Measurements from ENCODE around the gene MAPK7. TPM values are rescaled to one million over a fixed set of nuclear protein-coding genes. Genes with fewer than 3 reads are reported as not detected.
A peak's percentile ranks its signal among the peaks of the same experiment; 100 is the strongest.

The MAPK7 gene
- polyA plus RNA-seq, 2 of the 4 experiments (the other 2 are of a cell fraction) = 7.2 to 25.8 TPM

- Histone ChIP-seq H3K27ac (no peak overlapping the region), H3K4me3 (no peak overlapping the region), H3K9me3 (no peaks in the 10 kb centered on the region), H3K4me1 (peaks cover 16% of the 10 kb centered on the region; the same call in 2 of the 3 replicates), H3K4me2 (no peak overlapping the region)
- TF ChIP-seq ELK1 (IDR thresholded peaks at IDR 0.05; ENCODE audit: low read depth, low read length) (no peak), FOXS1 (CRISPR knock-in tag; IDR thresholded peaks at IDR 0.05) (no peak), BCL3 (IDR thresholded peaks at IDR 0.05) (no peak), ZNF302 (CRISPR knock-in tag; IDR thresholded peaks at IDR 0.05) (no peak), ZFP36 (IDR thresholded peaks at IDR 0.05; ENCODE audit: borderline replicate concordance, partially characterized antibody) (no peak)
- ATAC-seq = no peak
- 92% methylated on average over 5 of the region's 5 CpGs for WGBS (ENCODE audit: missing lambda C conversion rate)
- CTCF ChIA-PET = interaction anchor here (0.6 to 14.6 kb wide), 4 partner anchors 17 to 385 kb away, joined by 3 to 362 read pairs (median 4); no protein-coding TSS in a partner anchor
- POLR2A ChIA-PET = interaction anchor here (1.2 kb wide), 1 partner anchor 18 kb away, joined by 3 read pairs; no protein-coding TSS in a partner anchor
- no peak for DNase-seq (ENCODE audit: low read depth in 1 of 2, low spot score in 1 of 2)
- no peak for FAIRE-seq
Measured at GRCh38 chr17:19359856-19360255, 18.4 kb upstream of the MAPK7 start.

- FAIRE-seq (no peak), ATAC-seq (no peak), DNase-seq (ENCODE audit: low read depth in 1 of 2, low spot score in 1 of 2) (no peak)
- ChIA-PET CTCF (interaction anchor here (0.7 to 14.6 kb wide), 5 partner anchors 9 to 94 kb away, joined by 3 to 362 read pairs (median 35); partner anchors contain the start of gene RNF112), POLR2A (interaction anchor here (1.2 kb wide), 1 partner anchor 17 kb away, joined by 3 read pairs; no protein-coding TSS in a partner anchor)
- no peak for TF ChIP-seq NFE2L2 (conservative IDR thresholded peaks at IDR 0.05; ENCODE audit: low read length)
- TF ChIP-seq USF2 (IDR thresholded peaks at IDR 0.05) = no peak
- no peak for TF ChIP-seq FOSL2 (IDR thresholded peaks at IDR 0.05)
- no peak for TF ChIP-seq FOSL2 (CRISPR knock-in tag; IDR thresholded peaks at IDR 0.05)
- no peak overlapping the region for H3K27ac ChIP-seq
- 93% methylated on average over 8 of the region's 8 CpGs for WGBS (ENCODE audit: missing lambda C conversion rate)
- H3K4me2 ChIP-seq = no peak overlapping the region
- peaks cover 16% of the 10 kb centered on the region; the same call in 2 of the 3 replicates for H3K4me1 ChIP-seq
- H3K9me3 ChIP-seq = no peaks in the 10 kb centered on the region
- H3K4me3 ChIP-seq = no peak overlapping the region
Measured at GRCh38 chr17:19360772-19361171, 17.5 kb upstream of the MAPK7 start.

GRCh38 chr17:19361326-19361725, 17.0 kb upstream of the MAPK7 start:
- H3K4me2 ChIP-seq = peak overlapping the region; percentile 95
- TF ChIP-seq RARB (CRISPR knock-in tag; IDR thresholded peaks at IDR 0.05) (no peak), PBX3 (IDR thresholded peaks at IDR 0.05) (no peak)
- peak overlapping the region; percentile 82 for H3K4me3 ChIP-seq
- CTCF ChIA-PET = interaction anchor here (0.6 to 14.6 kb wide), 9 partner anchors 12 to 310 kb away, joined by 3 to 362 read pairs (median 20); partner anchors contain the start of genes MAPK7 and RNF112
- ATAC-seq = no peak
- DNase-seq (ENCODE audit: low read depth in 1 of 2, low spot score in 1 of 2) = no peak
- no peaks in the 10 kb centered on the region for H3K9me3 ChIP-seq
- 86% methylated on average over 6 of the region's 6 CpGs for WGBS (ENCODE audit: missing lambda C conversion rate)
- POLR2A ChIA-PET = interaction anchor here (0.6 kb wide), 1 partner anchor 50 kb away, joined by 3 read pairs; no protein-coding TSS in a partner anchor
- H3K4me1 ChIP-seq = peaks cover 16% of the 10 kb centered on the region; the same call in 2 of the 3 replicates
- H3K27ac ChIP-seq = peak overlapping the region; percentile 94 to 96
- no peak for FAIRE-seq

GRCh38 chr17:19361944-19362276, 16.4 kb upstream of the MAPK7 start:
- Histone ChIP-seq H3K4me3 (peak overlapping the region; percentile 82), H3K27ac (peak overlapping the region; percentile 94 to 96), H3K9me3 (no peaks in the 10 kb centered on the region), H3K4me1 (peaks cover 16% of the 10 kb centered on the region; the same call in 2 of the 3 replicates), H3K4me2 (peak overlapping the region; percentile 95)
- ATAC-seq (no peak), DNase-seq (ENCODE audit: low read depth in 1 of 2, low spot score in 1 of 2) (peak in 1 of 2 experiments; percentile 40), FAIRE-seq (no peak)
- WGBS (ENCODE audit: missing lambda C conversion rate) = 11% methylated on average over 16 of the region's 16 CpGs
- CTCF ChIA-PET = interaction anchor here (0.6 to 14.6 kb wide), 38 partner anchors 8 to 409 kb away, joined by 3 to 362 read pairs (median 10); partner anchors contain the start of genes EPN2, MAPK7 and RNF112
- POLR2A ChIA-PET = interaction anchor here (1.6 to 2.0 kb wide), 5 partner anchors 8 to 400 kb away, joined by 5 to 32 read pairs (median 8); partner anchors contain the start of gene MAPK7
- TF ChIP-seq NPAS2 (CRISPR knock-in tag; IDR thresholded peaks at IDR 0.05; ENCODE audit: borderline replicate concordance) (no peak), EHF (CRISPR knock-in tag; IDR thresholded peaks at IDR 0.05) (no peak), POLR2AphosphoS2 (conservative IDR thresholded peaks at IDR 0.05; ENCODE audit: low read length) (no peak), ZC3H11A (IDR thresholded peaks at IDR 0.05) (no peak; the same call in 1 of the 2 replicates), RARB (CRISPR knock-in tag; IDR thresholded peaks at IDR 0.05) (no peak), PBX3 (IDR thresholded peaks at IDR 0.05) (no peak), CBX2 (IDR thresholded peaks at IDR 0.05; ENCODE audit: borderline replicate concordance, low read depth) (no peak), RCOR1 (IDR thresholded peaks at IDR 0.05; ENCODE audit: low read depth, low read length) (no peak), RAD21 (conservative IDR thresholded peaks at IDR 0.05 in 1 of 2, IDR thresholded peaks at IDR 0.05 in 1 of 2) (no peak), NFE2L2 (conservative IDR thresholded peaks at IDR 0.05; ENCODE audit: low read length) (no peak), FOSB (CRISPR knock-in tag; IDR thresholded peaks at IDR 0.05) (no peak), RFX5 (IDR thresholded peaks at IDR 0.05) (no peak), HMGXB4 (CRISPR knock-in tag; IDR thresholded peaks at IDR 0.05; ENCODE audit: borderline replicate concordance) (no peak)
